ENCODE results near the gene SLC45A1. TPM values are rescaled to one million over a fixed set of nuclear protein-coding genes. Genes with fewer than 3 reads are reported as not detected.
A peak's percentile ranks its signal among the peaks of the same experiment; 100 is the strongest.

SLC45A1 gene
- polyA plus RNA-seq, 1 donor (not counting 4 experiments of a cell fraction or from before 2014, with no cell fraction given) = 0.14 TPM

GRCh38 chr1:8374812-8375211 is 56.9 kb downstream of the SLC45A1 start:
- no peaks in the 10 kb centered on the region for H3K9me3 ChIP-seq (ENCODE audit: control insufficient read depth, low read depth, low read length)
- H3K9me1 ChIP-seq (ENCODE audit: control insufficient read depth, extremely low read depth, insufficient read depth, low read length) = no peaks in the 10 kb centered on the region
- H3K79me2 ChIP-seq (ENCODE audit: control insufficient read depth, insufficient read depth, low read length) = peaks cover 3% of the 10 kb centered on the region
- H3K9ac ChIP-seq (ENCODE audit: control insufficient read depth, extremely low read depth, insufficient read depth, low read length) = no peak overlapping the region
- no peak overlapping the region for H3K27ac ChIP-seq (ENCODE audit: control insufficient read depth, insufficient read depth, low read length)
- H3K27me3 ChIP-seq (ENCODE audit: control insufficient read depth, extremely low read depth, insufficient read depth, low read length) = no peaks in the 10 kb centered on the region
- H3K4me1 ChIP-seq (ENCODE audit: control insufficient read depth, extremely low read depth, insufficient read depth, low read length) = peaks cover 14% of the 10 kb centered on the region
- no peak overlapping the region for H3K4me3 ChIP-seq (ENCODE audit: control insufficient read depth in 2 of 3, extremely low read depth in 1 of 3, insufficient read depth in 2 of 3, low read depth in 1 of 3, low read length in 3 of 3)
- no peak overlapping the region for H3K4me2 ChIP-seq (ENCODE audit: control insufficient read depth, extremely low read depth, insufficient read depth, low read depth, low read length)
- dilution Hi-C loops (cut with MboI; ENCODE audit: extremely low pct_ligation_motif_present, low sequenced_read_pairs) = no loop called here
- DNase-seq (ENCODE audit: low read depth, low spot score) (no peak), FAIRE-seq (no peak)
- H3K36me3 ChIP-seq (ENCODE audit: control insufficient read depth in 2 of 2, extremely low read depth in 1 of 2, insufficient read depth in 2 of 2, low read length in 2 of 2) = peaks cover 3 to 6% of the 10 kb centered on the region in 2 experiments
- no peak overlapping the region for H2AFZ ChIP-seq (ENCODE audit: control insufficient read depth, low read length)
- TF ChIP-seq, protein P1, sequence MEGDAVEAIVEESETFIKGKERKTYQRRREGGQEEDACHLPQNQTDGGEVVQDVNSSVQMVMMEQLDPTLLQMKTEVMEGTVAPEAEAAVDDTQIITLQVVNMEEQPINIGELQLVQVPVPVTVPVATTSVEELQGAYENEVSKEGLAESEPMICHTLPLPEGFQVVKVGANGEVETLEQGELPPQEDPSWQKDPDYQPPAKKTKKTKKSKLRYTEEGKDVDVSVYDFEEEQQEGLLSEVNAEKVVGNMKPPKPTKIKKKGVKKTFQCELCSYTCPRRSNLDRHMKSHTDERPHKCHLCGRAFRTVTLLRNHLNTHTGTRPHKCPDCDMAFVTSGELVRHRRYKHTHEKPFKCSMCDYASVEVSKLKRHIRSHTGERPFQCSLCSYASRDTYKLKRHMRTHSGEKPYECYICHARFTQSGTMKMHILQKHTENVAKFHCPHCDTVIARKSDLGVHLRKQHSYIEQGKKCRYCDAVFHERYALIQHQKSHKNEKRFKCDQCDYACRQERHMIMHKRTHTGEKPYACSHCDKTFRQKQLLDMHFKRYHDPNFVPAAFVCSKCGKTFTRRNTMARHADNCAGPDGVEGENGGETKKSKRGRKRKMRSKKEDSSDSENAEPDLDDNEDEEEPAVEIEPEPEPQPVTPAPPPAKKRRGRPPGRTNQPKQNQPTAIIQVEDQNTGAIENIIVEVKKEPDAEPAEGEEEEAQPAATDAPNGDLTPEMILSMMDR (optimal IDR thresholded peaks at IDR 0.05 in 1 of 3, IDR thresholded peaks at IDR 0.05 in 1 of 3, conservative IDR thresholded peaks at IDR 0.05 in 1 of 3; ENCODE audit: extremely low read depth in 1 of 3, insufficient read depth in 2 of 3, low read length in 3 of 3) = peak; percentile 68 to 86 (median 75)
- no peak for TF ChIP-seq EZH2 (IDR thresholded peaks at IDR 0.05; ENCODE audit: low read length)
- H4K20me1 ChIP-seq (ENCODE audit: control insufficient read depth, extremely low read depth, insufficient read depth, low read length) = no peaks in the 10 kb centered on the region

DNA sequence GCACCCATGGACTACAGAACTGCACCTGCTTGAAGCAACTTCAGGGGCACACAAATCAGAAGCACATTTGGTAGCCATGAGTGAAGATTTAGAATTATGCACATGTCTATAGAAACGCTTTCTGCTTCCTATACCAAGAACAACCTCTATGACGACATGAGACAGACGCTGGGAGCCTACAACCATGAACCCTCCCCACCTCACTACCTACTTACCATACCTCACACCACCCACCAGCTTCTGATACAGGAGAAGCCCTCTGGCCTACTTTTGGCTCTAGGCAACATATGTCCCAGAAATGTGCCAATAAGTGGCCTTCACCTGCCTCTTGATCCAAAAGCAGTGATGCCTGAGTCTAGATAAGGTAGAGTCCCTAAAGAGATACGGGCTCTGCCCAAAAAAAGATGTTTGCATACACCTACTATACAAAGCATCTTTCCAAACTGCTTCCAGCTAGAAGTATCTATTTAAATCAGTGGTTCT is 58.5 kb downstream of the SLC45A1 start:
- no peak for DNase-seq (ENCODE audit: low read depth, low spot score)
- Histone ChIP-seq H3K4me1 (ENCODE audit: control insufficient read depth, extremely low read depth, insufficient read depth, low read length) (peaks cover 17% of the 10 kb centered on the region), H3K79me2 (ENCODE audit: control insufficient read depth, insufficient read depth, low read length) (peaks cover 8% of the 10 kb centered on the region), H3K4me2 (ENCODE audit: control insufficient read depth, extremely low read depth, insufficient read depth, low read depth, low read length) (no peak overlapping the region), H3K36me3 (ENCODE audit: control insufficient read depth in 2 of 2, extremely low read depth in 1 of 2, insufficient read depth in 2 of 2, low read length in 2 of 2) (peaks cover 0 to 3% of the 10 kb centered on the region in 2 experiments), H3K9me1 (ENCODE audit: control insufficient read depth, extremely low read depth, insufficient read depth, low read length) (no peaks in the 10 kb centered on the region), H3K9me3 (ENCODE audit: control insufficient read depth, low read depth, low read length) (no peaks in the 10 kb centered on the region), H2AFZ (ENCODE audit: control insufficient read depth, low read length) (no peak overlapping the region), H3K27ac (ENCODE audit: control insufficient read depth, insufficient read depth, low read length) (no peak overlapping the region), H3K9ac (ENCODE audit: control insufficient read depth, extremely low read depth, insufficient read depth, low read length) (no peak overlapping the region), H3K4me3 (ENCODE audit: control insufficient read depth in 2 of 3, extremely low read depth in 1 of 3, insufficient read depth in 2 of 3, low read depth in 1 of 3, low read length in 3 of 3) (no peak overlapping the region), H4K20me1 (ENCODE audit: control insufficient read depth, extremely low read depth, insufficient read depth, low read length) (no peaks in the 10 kb centered on the region), H3K27me3 (ENCODE audit: control insufficient read depth, extremely low read depth, insufficient read depth, low read length) (no peaks in the 10 kb centered on the region)
- no peak for TF ChIP-seq EZH2 (IDR thresholded peaks at IDR 0.05; ENCODE audit: low read length)
- TF ChIP-seq, protein P1 (optimal IDR thresholded peaks at IDR 0.05 in 1 of 3, IDR thresholded peaks at IDR 0.05 in 1 of 3, conservative IDR thresholded peaks at IDR 0.05 in 1 of 3; ENCODE audit: extremely low read depth in 1 of 3, insufficient read depth in 2 of 3, low read length in 3 of 3) = no peak
- no peak for FAIRE-seq
- dilution Hi-C loops (cut with MboI; ENCODE audit: extremely low pct_ligation_motif_present, low sequenced_read_pairs) = no loop called here
